Activated CD4-positive, alpha-beta T cell treated with anti-CD3 and anti-CD28 coated beads, Interleukin-2, Interleukin-4, amounts not matched to agents 100 ng/mL and 50 ng/mL, durations not matched to agents 16 hours and 8 hours (primary cell): ENCODE data around the gene ALDH2.
"Not testable (repeated sequence)": the region's sequence is repeated elsewhere in the genome, so short reads cannot be mapped to it uniquely, and the experiment has no call there.

Experiments
- DNase-seq: peaks from one replicate; pipeline ENCODE4 v3.0.0-alpha.2; 2020; ENCODE audit warnings: low spot score

ALDH2 gene

DNA sequence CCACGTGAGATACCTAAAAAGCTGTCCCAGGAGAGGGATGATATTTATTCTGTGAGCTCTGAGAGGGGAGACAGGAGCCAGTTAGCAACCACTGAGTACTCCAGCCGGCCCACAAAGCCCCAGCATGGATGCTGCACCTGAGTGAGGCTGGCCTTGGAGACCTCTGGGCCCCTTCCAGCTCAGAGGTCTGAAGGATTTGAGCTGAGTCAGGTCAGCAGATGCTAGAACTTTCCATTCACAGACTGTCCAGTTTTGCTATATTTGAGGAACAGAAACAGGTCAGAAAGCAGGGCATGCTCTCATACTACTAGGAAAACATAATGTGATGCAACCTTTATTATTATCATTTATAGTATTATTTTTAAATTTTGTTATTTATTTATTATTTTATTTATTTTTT, 60.3 kb downstream of the ALDH2 start:
- no peak for DNase-seq

DNA sequence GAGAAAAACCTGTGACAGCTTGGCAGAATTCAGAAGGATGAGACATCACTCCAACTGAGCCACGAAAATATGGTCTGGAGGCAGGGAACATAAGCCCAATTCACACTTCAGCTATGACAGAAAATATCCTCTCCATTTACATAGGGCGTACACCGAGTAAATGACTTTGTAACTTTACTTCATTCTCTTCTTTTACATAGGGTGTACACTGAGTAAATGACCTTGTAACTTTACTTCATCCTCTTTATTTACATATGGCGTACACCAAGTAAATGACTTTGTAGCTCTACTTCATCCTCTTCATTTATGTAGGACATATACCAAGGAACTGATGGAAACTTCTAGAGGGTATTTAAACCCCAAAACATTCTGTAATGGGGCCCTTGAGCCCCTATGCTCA, 61.2 kb downstream of the ALDH2 start:
- DNase-seq, result no peak

DNA sequence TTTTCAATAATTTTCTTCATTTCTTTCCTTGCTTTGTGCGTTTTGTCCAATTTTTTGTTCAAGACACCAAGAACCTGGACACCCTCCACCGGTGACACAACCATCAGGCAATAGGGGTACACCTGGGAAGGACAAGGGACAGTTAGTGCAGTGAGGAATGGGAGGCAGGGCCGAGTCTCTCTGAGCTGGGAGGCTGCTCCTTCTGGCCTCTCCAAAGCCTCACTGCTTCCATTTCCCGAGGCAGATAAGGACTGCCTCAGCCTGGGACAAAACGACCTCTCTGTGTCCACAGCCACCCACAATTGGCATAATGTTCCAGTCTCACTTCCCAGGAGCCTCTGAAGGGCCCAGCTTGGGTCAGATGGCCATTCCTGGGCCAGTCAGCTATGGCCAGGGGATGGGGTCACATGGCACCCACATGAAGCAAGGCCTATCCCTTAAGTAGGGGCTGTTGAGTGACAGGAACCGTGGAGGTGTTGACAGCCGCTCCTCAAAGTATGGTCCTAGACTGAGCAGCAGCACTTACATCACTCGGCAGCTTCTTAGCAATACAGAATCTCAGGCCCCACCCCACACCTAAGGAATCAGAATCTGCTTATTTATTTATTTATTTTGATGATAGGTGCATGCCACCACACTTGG, 61.7 kb downstream of the ALDH2 start:
- DNase-seq, result no peak

DNA sequence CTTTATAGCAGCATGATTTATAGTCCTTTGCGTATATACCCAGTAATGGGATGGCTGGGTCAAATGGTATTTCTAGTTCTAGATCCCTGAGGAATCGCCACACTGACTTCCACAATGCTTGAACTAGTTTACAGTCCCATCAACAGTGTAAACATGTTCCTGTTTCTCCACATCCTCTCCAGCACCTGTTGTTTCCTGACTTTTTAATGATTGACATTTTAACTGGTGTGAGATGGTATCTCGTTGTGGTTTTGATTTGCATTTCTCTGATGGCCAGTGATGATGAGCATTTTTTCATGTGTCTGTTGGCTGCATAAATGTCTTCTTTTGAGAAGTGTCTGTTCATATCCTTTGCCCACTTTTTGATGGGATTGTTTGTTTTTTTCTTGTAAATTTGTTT, 62.9 kb downstream of the ALDH2 start:
- not testable (repeated sequence) for DNase-seq

DNA sequence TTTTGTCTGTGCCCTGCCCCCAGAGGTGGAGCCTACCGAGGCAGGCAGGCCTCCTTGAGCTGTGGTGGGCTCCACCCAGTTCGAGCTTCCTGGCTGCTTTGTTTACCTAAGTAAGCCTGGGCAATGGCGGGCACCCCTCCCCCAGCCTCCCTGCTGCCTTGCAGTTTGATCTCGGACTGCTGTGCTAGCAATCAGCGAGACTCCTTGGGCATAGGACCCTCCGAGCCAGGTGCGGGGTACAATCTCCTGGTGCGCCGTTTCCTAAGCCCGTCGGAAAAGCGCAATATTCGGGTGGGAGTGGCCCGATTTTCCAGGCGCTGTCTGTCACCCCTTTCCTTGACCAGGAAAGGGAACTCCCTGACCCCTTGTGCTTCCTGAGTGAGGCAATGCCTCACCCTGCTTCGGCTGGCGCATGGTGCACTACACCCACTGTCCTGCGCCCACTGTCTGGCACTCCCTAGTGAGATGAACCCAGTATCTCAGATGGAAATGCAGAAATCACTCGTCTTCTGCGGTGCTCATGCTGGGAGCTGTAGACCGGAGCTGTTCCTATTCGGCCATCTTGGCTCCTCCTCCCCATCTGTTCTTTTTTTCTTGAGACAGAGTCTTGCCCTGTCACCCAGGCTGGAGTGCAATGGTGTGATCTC, 68.1 kb downstream of the ALDH2 start:
- DNase-seq, result not testable (repeated sequence)

DNA sequence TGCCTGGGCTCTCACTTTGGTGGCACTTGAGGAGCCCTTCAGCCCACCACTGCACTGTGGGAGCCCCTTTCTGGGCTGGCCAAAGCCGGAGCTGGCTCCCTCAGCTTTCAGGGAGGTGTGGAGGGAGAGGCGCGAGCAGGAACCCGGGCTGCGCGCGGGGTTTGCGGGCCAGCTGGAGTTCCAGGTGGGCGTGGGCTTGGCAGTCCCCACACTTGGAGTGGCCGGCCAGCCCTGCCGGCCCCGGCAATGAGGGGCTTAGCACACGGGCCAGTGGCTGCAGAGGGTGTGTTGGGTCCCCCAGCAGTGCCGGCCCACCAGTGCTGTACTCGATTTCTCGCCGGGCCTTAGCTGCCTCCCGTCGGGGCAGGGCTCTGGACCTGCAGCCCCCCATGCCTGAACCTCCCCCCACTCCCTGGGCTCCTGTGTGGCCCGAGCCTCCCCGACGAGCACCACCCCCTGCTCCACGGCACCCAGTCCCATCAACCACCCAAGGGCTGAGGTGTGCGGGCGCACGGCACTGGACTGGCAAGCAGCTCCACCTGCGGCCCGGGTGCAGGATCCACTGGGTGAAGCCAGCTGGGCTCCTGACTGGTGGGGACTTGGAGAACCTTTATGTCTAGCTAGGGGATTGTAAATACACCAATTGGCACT, 68.9 kb downstream of the ALDH2 start:
- not testable (repeated sequence) for DNase-seq

DNA sequence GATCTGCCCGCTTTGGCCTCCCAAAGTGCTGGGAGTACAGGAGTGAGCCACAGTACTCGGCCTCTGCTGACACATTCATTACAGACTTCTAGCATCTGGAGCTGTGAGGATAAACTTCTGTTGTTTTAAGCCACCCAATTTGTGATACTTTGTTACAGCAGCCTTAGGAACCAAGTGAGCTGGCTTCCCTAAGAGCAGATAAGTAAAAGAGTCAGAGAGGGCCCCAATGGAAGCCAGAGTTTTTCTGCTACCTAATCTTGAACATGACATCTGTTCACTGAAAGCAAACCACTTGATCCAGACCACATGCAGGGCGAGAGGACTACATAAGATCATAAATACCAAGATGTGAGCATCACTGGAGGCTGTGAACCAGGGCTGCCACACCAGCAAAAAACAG, 71.6 kb downstream of the ALDH2 start:
- DNase-seq, result no peak

DNA sequence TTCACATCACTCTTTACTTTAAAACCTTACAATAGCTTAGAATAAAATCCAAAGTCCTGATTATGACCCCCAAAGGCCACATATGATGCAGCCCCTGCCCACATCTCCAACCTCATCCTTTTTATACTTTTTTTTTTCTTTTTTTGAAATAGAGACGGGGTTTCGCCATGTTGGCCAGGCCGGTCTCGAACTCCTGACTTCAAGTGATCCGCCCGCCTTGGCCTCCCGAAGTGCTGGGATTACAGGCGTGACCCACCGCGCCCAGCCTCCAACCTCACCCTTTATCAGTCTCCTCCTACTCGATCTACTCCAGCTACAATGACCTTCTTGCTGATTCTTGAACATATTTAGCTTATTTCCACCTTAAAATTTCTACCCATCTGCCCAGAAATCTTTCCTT, 74.1 kb downstream of the ALDH2 start:
- DNase-seq, result no peak

DNA sequence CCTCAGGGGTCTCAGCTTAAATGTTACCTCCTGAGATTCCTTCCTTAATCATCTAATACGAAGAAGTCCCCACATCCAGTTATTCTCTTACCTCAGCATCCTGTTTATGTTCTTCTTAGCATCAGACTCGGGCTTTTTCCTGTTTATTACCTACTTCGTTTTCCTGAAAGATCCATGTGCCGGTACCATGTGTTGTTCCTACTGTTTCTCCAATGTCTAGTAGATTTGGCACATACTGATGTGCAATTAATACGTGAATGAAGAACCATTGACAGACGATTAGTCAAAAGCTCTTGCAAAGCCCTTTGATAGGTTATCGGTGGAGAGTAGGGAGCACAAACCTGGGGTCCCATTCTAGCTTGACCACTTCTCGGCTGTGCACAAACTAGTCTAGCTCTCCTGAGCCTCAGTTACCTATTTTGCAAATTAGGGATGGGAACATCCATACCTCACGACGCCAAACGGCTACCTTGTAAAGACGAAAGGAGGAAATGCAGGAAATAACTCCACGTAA, 74.6 kb downstream of the ALDH2 start:
- DNase-seq, result no peak

DNA sequence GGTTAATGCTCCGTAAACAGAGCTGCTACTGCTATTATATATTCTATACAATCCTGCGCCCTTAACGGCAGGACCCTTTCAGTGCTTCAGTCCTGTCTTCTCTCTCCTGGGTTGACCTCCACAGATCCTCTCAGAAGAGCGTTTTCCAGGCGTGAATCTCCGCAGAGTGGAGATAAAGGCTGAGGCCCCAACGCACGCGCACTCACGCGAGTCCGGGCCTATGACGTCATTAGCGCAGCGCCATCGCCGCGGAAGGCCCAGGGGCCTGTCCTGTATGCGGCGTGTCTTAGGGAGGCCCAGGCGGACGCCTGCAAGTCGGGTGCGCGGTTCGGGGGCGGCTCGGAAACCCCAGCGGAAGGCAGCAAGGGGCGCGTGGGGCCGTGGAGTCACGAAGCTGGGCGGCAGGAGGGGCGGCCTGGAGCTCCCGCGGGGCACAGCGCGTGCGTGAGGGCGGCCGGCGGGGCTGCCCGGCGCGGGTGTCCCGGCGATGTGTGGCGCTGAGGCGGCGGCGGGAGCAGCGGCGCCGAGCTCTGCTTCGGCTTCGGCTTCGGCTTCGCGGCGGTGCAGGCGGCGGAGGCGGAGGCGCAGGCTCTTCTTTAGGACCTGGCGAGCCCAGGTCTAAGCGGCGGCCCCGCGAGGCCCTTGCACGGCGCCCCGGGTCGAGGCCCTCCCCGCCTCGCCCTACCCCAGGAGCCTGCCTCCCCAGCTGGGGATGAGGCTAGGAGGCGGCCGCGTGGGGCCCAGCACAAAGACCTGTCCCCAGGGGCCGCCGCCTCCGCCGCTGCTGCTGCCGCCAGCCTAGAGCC, 75.2 kb downstream of the ALDH2 start, which contains the start of gene MAPKAPK5:
Gene MAPKAPK5 (plus strand): TSS at position 479 of the 806 bp plus-strand sequence. CDS start 506 bp downstream, outside the sequence.
- DNase-seq, result peak; percentile 96

DNA sequence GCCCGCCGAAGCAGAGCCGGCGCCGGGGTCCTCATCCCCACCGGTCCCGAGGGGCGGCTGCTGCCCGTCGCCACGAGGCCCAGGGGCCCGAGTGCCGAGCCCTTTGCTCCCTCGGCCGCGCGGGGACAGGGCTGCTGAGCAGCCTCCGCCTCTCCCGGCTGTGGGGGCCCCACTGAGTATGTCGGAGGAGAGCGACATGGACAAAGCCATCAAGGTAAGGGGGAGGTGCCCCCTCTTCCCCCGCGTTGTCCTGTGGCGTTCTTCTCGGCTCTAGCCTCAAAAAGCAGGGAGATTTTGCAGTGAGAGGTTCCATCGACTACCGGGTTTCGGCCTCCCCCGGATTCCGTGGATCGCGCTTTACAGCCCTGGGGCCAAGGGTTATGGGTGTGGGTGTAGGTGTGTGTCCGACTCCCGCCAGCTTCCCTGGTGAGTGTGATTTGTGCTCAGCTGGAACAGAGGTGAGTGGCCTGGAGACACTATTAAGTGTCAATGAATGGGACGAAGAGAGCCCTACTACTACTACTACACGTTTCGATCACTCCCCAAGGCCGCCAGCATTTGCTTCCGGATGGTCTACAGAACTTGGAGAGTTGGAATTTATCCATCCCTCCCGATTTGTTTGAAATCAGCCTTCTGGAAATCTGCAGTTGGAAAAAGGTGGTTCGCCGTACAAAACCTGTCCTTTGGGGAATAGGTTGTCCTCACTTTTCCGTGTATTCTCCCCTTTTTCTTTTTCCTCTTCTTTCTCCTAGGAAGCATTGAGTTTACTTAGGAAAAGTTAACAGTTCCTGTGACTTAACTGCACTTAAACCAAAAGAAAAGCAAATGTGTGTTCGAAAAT, 76.0 kb downstream of the ALDH2 start:
- DNase-seq, result peak; percentile 12

DNA sequence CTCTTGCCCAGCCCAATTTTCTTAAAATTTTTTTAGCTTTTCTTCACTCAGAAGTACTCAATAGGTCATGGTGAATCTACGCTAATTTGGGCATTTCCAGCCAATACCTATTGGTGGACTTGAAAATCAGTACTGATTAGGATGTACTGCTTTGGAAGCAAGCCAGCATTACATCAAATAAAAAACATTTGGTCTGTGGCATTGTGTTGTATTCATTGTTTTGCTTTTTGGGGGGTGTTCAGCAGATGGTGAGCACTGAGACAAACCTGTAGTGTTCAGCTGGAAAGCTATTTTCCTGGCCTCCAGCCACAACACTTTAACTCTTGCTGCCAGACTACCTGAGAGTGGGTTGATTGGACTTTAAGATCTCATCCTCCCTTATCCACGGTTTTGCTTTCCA, 79.3 kb downstream of the ALDH2 start:
- no peak for DNase-seq

DNA sequence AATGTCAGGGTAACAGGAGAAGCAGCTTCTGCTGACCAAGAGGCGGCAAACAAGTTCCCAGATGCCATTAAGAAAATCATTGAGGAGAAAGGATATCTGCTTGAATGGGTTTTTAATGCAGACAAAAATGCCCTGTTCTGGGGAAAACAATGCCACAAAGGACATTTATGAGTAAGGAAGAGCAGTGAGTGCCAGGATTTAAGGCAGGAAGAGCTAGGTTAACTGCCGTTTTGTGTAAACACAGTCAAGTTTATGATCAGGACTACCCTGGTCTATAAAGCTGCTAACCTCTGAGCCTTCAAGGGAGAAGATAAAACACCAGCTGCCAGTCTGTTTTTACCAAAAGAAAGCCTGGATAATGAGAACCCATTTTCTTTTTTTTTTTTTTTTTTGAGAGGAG, 83.8 kb downstream of the ALDH2 start:
- DNase-seq, result no peak

DNA sequence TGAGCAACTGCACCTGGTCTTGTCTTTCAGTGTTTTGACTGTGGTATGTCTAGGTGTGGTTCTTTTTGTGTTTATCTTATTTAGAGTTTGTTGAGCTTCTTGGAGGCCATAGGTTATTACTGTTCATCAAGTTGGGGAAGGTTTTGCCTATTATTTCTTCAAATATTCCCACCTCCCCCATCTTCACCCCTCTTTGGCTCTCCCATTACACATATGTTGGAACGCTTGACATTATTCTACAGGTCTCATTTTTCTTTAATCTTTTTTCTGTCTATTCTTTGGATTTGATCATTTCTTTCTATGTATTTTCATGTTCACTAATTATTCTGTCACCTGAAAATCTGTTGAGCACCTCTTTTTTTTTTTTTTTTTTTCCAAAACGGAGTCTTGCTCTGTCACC, 91.5 kb downstream of the ALDH2 start:
- DNase-seq, result no peak

DNA sequence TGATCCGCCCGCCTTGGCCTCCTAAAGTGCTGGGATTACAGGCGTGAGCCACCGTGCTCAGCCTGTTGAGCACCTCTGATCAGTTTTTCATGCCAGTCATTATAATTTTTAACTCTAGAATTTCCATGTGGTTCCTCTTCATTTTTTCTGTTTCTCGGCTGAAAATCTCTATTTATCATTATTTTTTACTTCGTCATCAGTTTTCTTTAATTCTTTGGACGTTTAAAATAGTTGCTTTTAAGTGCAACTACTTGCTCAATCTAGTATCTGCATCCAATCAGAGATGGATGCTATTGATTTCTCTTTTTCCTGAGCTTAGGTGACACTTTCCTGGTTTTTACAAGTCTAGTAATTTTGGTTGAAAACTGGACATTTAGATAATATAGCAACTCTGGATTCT, 92.0 kb downstream of the ALDH2 start:
- no peak for DNase-seq

DNA sequence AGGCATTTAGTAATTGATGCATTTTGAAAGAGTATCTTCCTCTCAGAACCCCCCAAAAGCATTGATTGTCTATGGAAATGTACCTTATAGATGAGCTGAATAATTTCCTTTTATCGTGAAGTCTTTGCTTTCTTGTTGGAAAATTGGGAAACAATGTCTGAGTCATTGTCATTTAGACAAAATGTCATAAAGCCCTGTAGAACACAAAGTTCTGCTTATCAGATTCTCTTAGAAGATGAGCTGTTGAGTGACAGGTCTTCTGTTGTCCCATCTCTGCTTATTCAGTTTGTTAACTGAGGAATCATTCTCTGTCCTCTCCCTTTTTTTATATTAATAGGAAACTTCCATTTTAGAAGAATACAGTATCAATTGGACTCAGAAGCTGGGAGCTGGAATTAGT, 98.2 kb downstream of the ALDH2 start:
- no peak for DNase-seq
